ENCODE results near the gene TP73. TPM values are rescaled to one million over a fixed set of nuclear protein-coding genes. Genes with fewer than 3 reads are reported as not detected.

The TP73 gene
- total RNA-seq, 1 experiment from 2014 or later: 2.6 TPM

GRCh38 chr1:3756394-3756793 lies 104.1 kb downstream of the TP73 start:
- peaks cover 79% of the 10 kb centered on the region for H3K27me3 ChIP-seq (ENCODE audit: low read length)
- POLR2A ChIA-PET (ENCODE audit: unreplicated experiment): no interaction called here
- intact Hi-C loops (cut with micrococcal nuclease): no loop called here
- no peaks in the 10 kb centered on the region for H3K9me2 ChIP-seq (replicated peaks; ENCODE audit: low read length)
- no peaks in the 10 kb centered on the region for H3K79me2 ChIP-seq (ENCODE audit: low read length)
- no peaks in the 10 kb centered on the region for H3K9me3 ChIP-seq (ENCODE audit: low read length)
- no peak for TF ChIP-seq CTCF (conservative IDR thresholded peaks at IDR 0.05; ENCODE audit: low read depth, low read length)
- no peak for TF ChIP-seq EZH2 (IDR thresholded peaks at IDR 0.05; ENCODE audit: low read length, unreplicated experiment)
- no peak for TF ChIP-seq EZH2phosphoT487 (IDR thresholded peaks at IDR 0.05; ENCODE audit: borderline replicate concordance, low read length)
- H4K20me1 ChIP-seq (ENCODE audit: low read length): no peaks in the 10 kb centered on the region
- ATAC-seq (no peak), DNase-seq (no peak)
- no peaks in the 10 kb centered on the region for H3K36me3 ChIP-seq (ENCODE audit: low read depth, low read length)
- H3K4me3 ChIP-seq (ENCODE audit: low read length): no peak overlapping the region
- no peak overlapping the region for H3K27ac ChIP-seq (ENCODE audit: low read length)
- no peaks in the 10 kb centered on the region for H3K4me1 ChIP-seq (ENCODE audit: insufficient read depth, low read length)
- no peaks in the 10 kb centered on the region for H3F3A ChIP-seq (ENCODE audit: low read length, unreplicated experiment)
- H2AFZ ChIP-seq (ENCODE audit: low read length): no peak overlapping the region
- no peak overlapping the region for H3K9ac ChIP-seq (ENCODE audit: low read length)
- CTCF ChIA-PET: no interaction called here
- BruUV-seq (replicated peaks): no TSS peak
- no peak overlapping the region for H3K4me2 ChIP-seq (ENCODE audit: low read length)

- ATAC-seq: no peak
- no TSS peak for BruUV-seq (replicated peaks)
Observed at GRCh38 chr1:3759164-3759563, 106.8 kb downstream of the TP73 start.

GRCh38 chr1:3759796-3760195 lies 107.5 kb downstream of the TP73 start:
- Histone ChIP-seq H3K36me3 (ENCODE audit: low read depth, low read length) (no peaks in the 10 kb centered on the region), H4K20me1 (ENCODE audit: low read length) (no peaks in the 10 kb centered on the region), H3K4me2 (ENCODE audit: low read length) (no peak overlapping the region), H3F3A (ENCODE audit: low read length, unreplicated experiment) (no peaks in the 10 kb centered on the region), H3K27me3 (ENCODE audit: low read length) (peaks cover 82% of the 10 kb centered on the region), H3K9me2 (replicated peaks; ENCODE audit: low read length) (no peaks in the 10 kb centered on the region), H2AFZ (ENCODE audit: low read length) (no peak overlapping the region), H3K9me3 (ENCODE audit: low read length) (no peaks in the 10 kb centered on the region), H3K79me2 (ENCODE audit: low read length) (no peaks in the 10 kb centered on the region), H3K9ac (ENCODE audit: low read length) (no peak overlapping the region), H3K27ac (ENCODE audit: low read length) (no peak overlapping the region), H3K4me3 (ENCODE audit: low read length) (no peak overlapping the region), H3K4me1 (ENCODE audit: insufficient read depth, low read length) (no peaks in the 10 kb centered on the region)
- ChIA-PET POLR2A (ENCODE audit: unreplicated experiment) (no interaction called here), CTCF (no interaction called here)
- TF ChIP-seq CTCF (conservative IDR thresholded peaks at IDR 0.05; ENCODE audit: low read depth, low read length): no peak
- TF ChIP-seq EZH2 (IDR thresholded peaks at IDR 0.05; ENCODE audit: low read length, unreplicated experiment): no peak
- intact Hi-C loops (cut with micrococcal nuclease): no loop called here
- DNase-seq (no peak), ATAC-seq (no peak)
- BruUV-seq (replicated peaks): no TSS peak

More at GRCh38 chr1:3759164-3759563, 106.8 kb downstream of the TP73 start:
- ChIA-PET CTCF (no interaction called here), POLR2A (ENCODE audit: unreplicated experiment) (no interaction called here)
- Histone ChIP-seq H3K4me2 (ENCODE audit: low read length) (no peak overlapping the region), H3K27ac (ENCODE audit: low read length) (no peak overlapping the region), H3K79me2 (ENCODE audit: low read length) (no peaks in the 10 kb centered on the region), H2AFZ (ENCODE audit: low read length) (no peak overlapping the region), H3K9me2 (replicated peaks; ENCODE audit: low read length) (no peaks in the 10 kb centered on the region), H3K36me3 (ENCODE audit: low read depth, low read length) (no peaks in the 10 kb centered on the region), H4K20me1 (ENCODE audit: low read length) (no peaks in the 10 kb centered on the region), H3K9me3 (ENCODE audit: low read length) (no peaks in the 10 kb centered on the region), H3K4me1 (ENCODE audit: insufficient read depth, low read length) (no peaks in the 10 kb centered on the region), H3K4me3 (ENCODE audit: low read length) (no peak overlapping the region), H3F3A (ENCODE audit: low read length, unreplicated experiment) (no peaks in the 10 kb centered on the region), H3K27me3 (ENCODE audit: low read length) (peaks cover 80% of the 10 kb centered on the region), H3K9ac (ENCODE audit: low read length) (no peak overlapping the region)
- DNase-seq: no peak
- intact Hi-C loops (cut with micrococcal nuclease): no loop called here
- no peak for TF ChIP-seq CTCF (conservative IDR thresholded peaks at IDR 0.05; ENCODE audit: low read depth, low read length)
- TF ChIP-seq EZH2phosphoT487 (IDR thresholded peaks at IDR 0.05; ENCODE audit: borderline replicate concordance, low read length): no peak
- TF ChIP-seq EZH2 (IDR thresholded peaks at IDR 0.05; ENCODE audit: low read length, unreplicated experiment): no peak

All from PC-3 (cell line).